Hematopoietic multipotent progenitor cell treated with erythropoietin and hydrocortisone succinate and interleukin-3 and kit ligand, for 8 days (in vitro differentiated cells): ENCODE measurements around the gene NLGN2.
A peak's percentile ranks its signal among the peaks of the same experiment; 100 is the strongest.

Experiments used
- DNase-seq: peaks from one replicate; pipeline ENCODE4 v3.0.0-alpha.2; 2015

Gene NLGN2

GRCh38 chr17:7415784-7416183 lies 8.1 kb downstream of the NLGN2 start:
- no peak for DNase-seq

- no peak for DNase-seq
Measured at GRCh38 chr17:7416323-7416722, 8.7 kb downstream of the NLGN2 start.

GRCh38 chr17:7417056-7417655 lies 9.5 kb downstream of the NLGN2 start:
- DNase-seq: no peak

- DNase-seq: no peak
Measured at GRCh38 chr17:7418472-7419152, 11.0 kb downstream of the NLGN2 start.

GRCh38 chr17:7419819-7420610 lies 12.4 kb downstream of the NLGN2 start, which contains the start of gene SPEM1:
TSS of gene SPEM1 (plus strand) at chr17:7420324. CDS start at chr17:7420385, 61 bp downstream.
- no peak for DNase-seq

- no peak for DNase-seq
Measured at GRCh38 chr17:7421186-7421585, 13.5 kb downstream of the NLGN2 start.

GRCh38 chr17:7423679-7424078 lies 16.0 kb downstream of the NLGN2 start:
- no peak for DNase-seq

GRCh38 chr17:7425316-7425715 lies 17.7 kb downstream of the NLGN2 start, which contains the start of gene SPEM2:
TSS of gene SPEM2 (plus strand) at chr17:7425616. CDS start at chr17:7425689, 73 bp downstream.
- no peak for DNase-seq

GRCh38 chr17:7425756-7426155 lies 18.1 kb downstream of the NLGN2 start:
- DNase-seq: no peak

GRCh38 chr17:7426203-7426863 lies 18.7 kb downstream of the NLGN2 start:
- no peak for DNase-seq

GRCh38 chr17:7426896-7427489 lies 19.3 kb downstream of the NLGN2 start:
- DNase-seq: no peak

GRCh38 chr17:7427549-7427948 lies 19.9 kb downstream of the NLGN2 start:
- DNase-seq: no peak

- DNase-seq: no peak
Measured at GRCh38 chr17:7428557-7428956, 20.9 kb downstream of the NLGN2 start, which contains the start of gene SPEM3. TSS of gene SPEM3 (plus strand) at chr17:7428857. CDS start at chr17:7428903, 46 bp downstream.

- DNase-seq: no peak
Measured at GRCh38 chr17:7429722-7430121, 22.1 kb downstream of the NLGN2 start.

- DNase-seq: no peak
Measured at GRCh38 chr17:7431231-7431630, 23.6 kb downstream of the NLGN2 start.

- DNase-seq: no peak
Measured at GRCh38 chr17:7432296-7432695, 24.7 kb downstream of the NLGN2 start.

GRCh38 chr17:7435676-7436555 lies 28.3 kb downstream of the NLGN2 start:
- peak; percentile 63 for DNase-seq

- DNase-seq: peak; percentile 81
Measured at GRCh38 chr17:7436556-7437368, 29.1 kb downstream of the NLGN2 start.

- DNase-seq: no peak
Measured at GRCh38 chr17:7437369-7437863, 29.8 kb downstream of the NLGN2 start.

- DNase-seq: peak; percentile 35
Measured at GRCh38 chr17:7437950-7438614, 30.4 kb downstream of the NLGN2 start.
